Endothelial cell of umbilical vein (primary cell): ENCODE data around the gene CASK.

Experiments
- CTCF ChIP-seq, 2 donors: IDR thresholded peaks; 1 replicate in 1 of 2; 2 replicates in 1 of 2; pipeline ENCODE4 v1.5.1; 2011; ENCODE audit warnings: low read length in 2 of 2, mild to moderate bottlenecking in 2 of 2, moderate library complexity in 2 of 2, control low read depth in 1 of 2, inconsistent platforms in 1 of 2, low read depth in 1 of 2; ENCODE audit not compliant: insufficient read depth in 1 of 2; ENCODE audit errors: extremely low read depth in 1 of 2
- EZH2 ChIP-seq: IDR thresholded peaks from 2 replicates; pipeline ENCODE4 v1.6.1; 2012; ENCODE audit warnings: borderline replicate concordance, low read depth, mild to moderate bottlenecking, moderate library complexity, low read length, inconsistent platforms; ENCODE audit not compliant: severe bottlenecking
- FOS ChIP-seq: IDR thresholded peaks from 2 replicates; pipeline ENCODE4 v1.6.1; 2011; ENCODE audit warnings: mild to moderate bottlenecking, low read length, moderate library complexity, borderline replicate concordance; ENCODE audit not compliant: insufficient read depth
- GATA2 ChIP-seq: IDR thresholded peaks from 2 replicates; pipeline ENCODE4 v1.7.0; 2011; ENCODE audit warnings: low read depth, mild to moderate bottlenecking, moderate library complexity, mixed read lengths, low read length; ENCODE audit not compliant: insufficient read length, insufficient read depth
- JUN ChIP-seq: IDR thresholded peaks from 2 replicates; pipeline ENCODE4 v1.6.1; 2011; ENCODE audit warnings: borderline replicate concordance, low read depth; ENCODE audit not compliant: insufficient read length, insufficient read depth
- MAX ChIP-seq: IDR thresholded peaks from 2 replicates; pipeline ENCODE4 v1.6.1; 2011; ENCODE audit not compliant: insufficient read depth, insufficient read length
- MYC ChIP-seq: IDR thresholded peaks from one replicate; pipeline ENCODE4 v1.6.1; 2011; ENCODE audit warnings: mild to moderate bottlenecking, low read depth, low read length
- POLR2A ChIP-seq: IDR thresholded peaks from 2 replicates; pipeline ENCODE4 v1.6.1; 2012; ENCODE audit warnings: low read depth, mild to moderate bottlenecking, control low read depth, low read length
- POLR2AphosphoS5 ChIP-seq: IDR thresholded peaks from 2 replicates; pipeline ENCODE4 v1.6.1; 2012; ENCODE audit warnings: low read depth, mild to moderate bottlenecking, control low read depth, low read length, moderate library complexity; ENCODE audit not compliant: insufficient read depth

- no peak for TF ChIP-seq CTCF (IDR thresholded peaks at IDR 0.05; ENCODE audit: extremely low read depth in 1 of 2, insufficient read depth in 1 of 2, low read depth in 1 of 2, low read length in 2 of 2)
- TF ChIP-seq POLR2A: no peak
- TF ChIP-seq EZH2: no peak
- TF ChIP-seq JUN: no peak
- TF ChIP-seq GATA2: no peak
- TF ChIP-seq MAX: no peak
- TF ChIP-seq FOS: no peak
- TF ChIP-seq MYC: no peak
- TF ChIP-seq POLR2AphosphoS5: no peak
These were observed 40.0 kb upstream of the CASK start for GRCh38 chrX:41963348-41963747.
